Small intestine (tissue), 7 donors: Measurements from ENCODE around the gene RHOV. TPM values are rescaled to one million over a fixed set of nuclear protein-coding genes. Genes with fewer than 3 reads are reported as not detected.

ENCODE experiments used
- DNase-seq, 2 donors: peaks; one replicate each; pipeline versions ENCODE4 v3.0.0 to v3.0.0-alpha.2; 2013
- FAIRE-seq: peaks from 2 replicates; lab custom pipeline; 2012; peaks lifted over from hg19 to GRCh38; lab: Jason Lieb, UNC
- H3K27ac ChIP-seq, 3 donors: one replicate each; pipeline ENCODE4 v1.5.1; 2013; ENCODE audit warnings: low read length in 2 of 3, mild to moderate bottlenecking in 2 of 3, control low read depth in 1 of 3, inconsistent platforms in 1 of 3, low read depth in 1 of 3, moderate library complexity in 1 of 3
- H3K27me3 ChIP-seq, 3 donors: one replicate each; pipeline ENCODE4 v1.6.1; 2013; ENCODE audit warnings: low read length in 3 of 3, inconsistent platforms in 1 of 3; ENCODE audit not compliant: control insufficient read depth in 3 of 3, insufficient read depth in 3 of 3
- H3K36me3 ChIP-seq, 3 donors: one replicate each; pipeline ENCODE4 v1.6.1; 2013; ENCODE audit warnings: low read length in 3 of 3, inconsistent platforms in 1 of 3, low read depth in 1 of 3, mild to moderate bottlenecking in 1 of 3, moderate library complexity in 1 of 3; ENCODE audit not compliant: control insufficient read depth in 3 of 3, insufficient read depth in 2 of 3
- H3K4me1 ChIP-seq, 3 donors: one replicate each; pipeline ENCODE4 v1.6.1; 2013; ENCODE audit warnings: low read length in 2 of 3, inconsistent platforms in 1 of 3, low read depth in 1 of 3, mild to moderate bottlenecking in 1 of 3, moderate library complexity in 1 of 3; ENCODE audit not compliant: control insufficient read depth in 3 of 3, insufficient read depth in 2 of 3
- H3K4me3 ChIP-seq, 3 donors: one replicate each; pipeline ENCODE4 v1.5.1; 2013; ENCODE audit warnings: low read length in 3 of 3, control low read depth in 1 of 3, inconsistent platforms in 1 of 3, low read depth in 1 of 3, mild to moderate bottlenecking in 1 of 3, moderate library complexity in 1 of 3
- H3K9me3 ChIP-seq, 2 donors: one replicate each; pipeline ENCODE4 v1.6.1; 2013; ENCODE audit warnings: low read depth in 1 of 2, low read length in 1 of 2; ENCODE audit not compliant: control insufficient read depth in 2 of 2, insufficient read depth in 1 of 2
- WGBS, 3 donors: extraction: QIAGEN DNeasy Blood & Tissue Kit; methylation state at CpG; one replicate each; pipeline ENCODE4 v1.1.7; 2013; 5-methylcytosine and 5-hydroxymethylcytosine counted together
- polyA plus RNA-seq, 4 donors: library from polyadenylated mRNA; stranded (reverse) in 3 of 4; unstranded in 1 of 4; fragments of 200-250 nt in 3 of 4; fragments of 120-200 nt in 1 of 4; gene quantifications; one replicate each; pipeline versions ENCODE4 v1.2.1 to v1.2.3, GENCODE V29; 2013
- donor health status: healthy with polysubstance abuse.
- donor health status: control.
- donor health status: control.
- donor health status: Bipolar disorder and iron deficiency.
- donor health status: healthy.

Gene RHOV
- polyA plus RNA-seq, 4 donors, result 0.67 to 1.9 (median 1.6) TPM

DNA sequence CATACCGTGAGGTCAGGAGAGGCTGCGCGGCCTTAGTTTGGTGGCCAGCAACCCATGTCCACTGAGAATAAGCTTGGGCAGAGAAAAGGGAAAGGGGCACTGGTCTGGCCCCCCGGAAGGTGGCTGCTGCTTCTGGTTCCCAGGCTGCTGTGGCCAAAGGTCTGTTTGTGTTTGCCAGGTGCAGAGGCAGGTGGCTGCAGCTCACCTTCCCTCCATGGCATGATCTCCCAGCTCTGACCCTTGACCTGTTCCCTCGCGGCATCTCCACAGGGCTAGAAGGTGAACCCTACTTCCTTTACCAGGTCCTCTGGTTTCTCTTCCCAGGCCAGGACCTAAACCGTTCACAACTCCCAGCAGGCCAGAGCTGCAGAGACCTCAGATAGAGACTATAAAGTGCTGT lies 34.1 kb upstream of the RHOV start:
- Histone ChIP-seq H3K9me3 (no peaks in the 10 kb centered on the region), H3K27ac (peak overlapping the region; percentile 96 to 99 (median 96)), H3K36me3 (peaks cover 0 to 25% (median 0%) of the 10 kb centered on the region in 3 donors), H3K4me3 (no peak overlapping the region), H3K4me1 (peaks cover 0 to 54% (median 6%) of the 10 kb centered on the region in 3 donors), H3K27me3 (no peaks in the 10 kb centered on the region)
- WGBS, 3 donors, result 19 to 63% (median 50%) methylated on average over 7 of the region's 7 CpGs
- peak; percentile 55 to 75 for DNase-seq
- FAIRE-seq, result no peak

GRCh38 chr15:40906991-40907802 lies 33.2 kb upstream of the RHOV start:
- peak overlapping the region; percentile 16 to 49 (median 47) for H3K4me3 ChIP-seq
- peaks cover 0 to 31% (median 2%) of the 10 kb centered on the region in 3 donors for H3K36me3 ChIP-seq
- H3K9me3 ChIP-seq, result no peaks in the 10 kb centered on the region
- H3K27me3 ChIP-seq, result no peaks in the 10 kb centered on the region
- DNase-seq (peak; percentile 57 to 75), FAIRE-seq (no peak)
- peaks cover 0 to 54% (median 6%) of the 10 kb centered on the region in 3 donors for H3K4me1 ChIP-seq
- 4 to 13% (median 11%) methylated on average over 21 to 22 of the region's 22 CpGs for WGBS, 3 donors
- peak overlapping the region; percentile 96 to 99 (median 96) for H3K27ac ChIP-seq

- Histone ChIP-seq H3K27me3 (no peaks in the 10 kb centered on the region), H3K4me3 (peak overlapping the region; percentile 16 to 49 (median 47)), H3K4me1 (peaks cover 0 to 54% (median 6%) of the 10 kb centered on the region in 3 donors), H3K9me3 (no peaks in the 10 kb centered on the region), H3K27ac (peak overlapping the region; percentile 96 to 99 (median 96)), H3K36me3 (peaks cover 0 to 37% (median 2%) of the 10 kb centered on the region in 3 donors)
- FAIRE-seq (no peak), DNase-seq (peak; percentile 92 to 96)
- WGBS, 3 donors, result 2 to 3% (median 3%) methylated on average over 22 to 36 of the region's 36 CpGs
These were observed 32.3 kb upstream of the RHOV start for GRCh38 chr15:40906091-40906990.

GRCh38 chr15:40904552-40905201 lies 30.6 kb upstream of the RHOV start:
- H3K36me3 ChIP-seq, result peaks cover 2 to 54% (median 7%) of the 10 kb centered on the region in 3 donors
- peaks cover 0 to 37% (median 2%) of the 10 kb centered on the region in 3 donors for H3K4me1 ChIP-seq
- 44 to 68% (median 58%) methylated on average over 7 of the region's 7 CpGs for WGBS, 3 donors
- H3K27me3 ChIP-seq, result no peaks in the 10 kb centered on the region
- DNase-seq, result peak in 1 of 2 donors; percentile 54
- no peaks in the 10 kb centered on the region for H3K9me3 ChIP-seq
- FAIRE-seq, result no peak
- H3K4me3 ChIP-seq, result no peak overlapping the region
- peak overlapping the region in 2 of 3 donors; percentile 45 to 57 for H3K27ac ChIP-seq

DNA sequence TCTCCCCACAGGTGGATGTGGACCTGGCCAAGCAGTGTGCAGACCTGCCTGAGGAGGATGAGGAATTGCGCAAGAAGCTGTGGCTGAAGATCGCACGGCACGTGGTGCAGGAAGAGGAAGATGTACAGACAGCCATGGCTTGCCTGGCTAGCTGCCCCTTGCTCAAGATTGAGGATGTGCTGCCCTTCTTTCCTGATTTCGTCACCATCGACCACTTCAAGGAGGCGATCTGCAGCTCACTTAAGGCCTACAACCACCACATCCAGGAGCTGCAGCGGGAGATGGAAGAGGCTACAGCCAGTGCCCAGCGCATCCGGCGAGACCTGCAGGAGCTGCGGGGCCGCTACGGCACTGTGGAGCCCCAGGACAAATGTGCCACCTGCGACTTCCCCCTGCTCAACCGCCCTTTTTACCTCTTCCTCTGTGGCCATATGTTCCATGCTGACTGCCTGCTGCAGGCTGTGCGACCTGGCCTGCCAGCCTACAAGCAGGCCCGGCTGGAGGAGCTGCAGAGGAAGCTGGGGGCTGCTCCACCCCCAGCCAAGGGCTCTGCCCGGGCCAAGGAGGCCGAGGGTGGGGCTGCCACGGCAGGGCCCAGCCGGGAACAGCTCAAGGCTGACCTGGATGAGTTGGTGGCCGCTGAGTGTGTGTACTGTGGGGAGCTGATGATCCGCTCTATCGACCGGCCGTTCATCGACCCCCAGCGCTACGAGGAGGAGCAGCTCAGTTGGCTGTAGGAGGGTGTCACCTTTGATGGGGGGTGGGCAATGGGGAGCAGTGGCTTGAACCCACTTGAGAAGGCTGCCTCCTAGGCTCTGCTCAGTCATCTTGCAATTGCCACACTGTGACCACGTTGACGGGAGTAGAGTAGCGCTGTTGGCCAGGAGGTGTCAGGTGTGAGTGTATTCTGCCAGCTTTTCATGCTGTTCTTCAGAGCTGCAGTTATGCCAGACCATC lies 28.8 kb upstream of the RHOV start:
- FAIRE-seq, result no peak
- no peak overlapping the region for H3K27ac ChIP-seq
- DNase-seq, result no peak

GRCh38 chr15:40901053-40901443 lies 27.0 kb upstream of the RHOV start:
- FAIRE-seq (no peak), DNase-seq (no peak)
- Histone ChIP-seq H3K36me3 (peaks cover 4 to 81% (median 13%) of the 10 kb centered on the region in 3 donors), H3K9me3 (no peaks in the 10 kb centered on the region), H3K4me1 (peaks cover 0 to 7% (median 0%) of the 10 kb centered on the region in 3 donors), H3K27me3 (no peaks in the 10 kb centered on the region), H3K4me3 (no peak overlapping the region), H3K27ac (no peak overlapping the region)
- 75 to 79% (median 77%) methylated on average over 5 of the region's 5 CpGs for WGBS, 3 donors

More for the DNA sequence above, 28.8 kb upstream of the RHOV start:
- no peak overlapping the region for H3K4me3 ChIP-seq
- peaks cover 0 to 24% (median 0%) of the 10 kb centered on the region in 3 donors for H3K4me1 ChIP-seq
- WGBS, 3 donors, result 74 to 84% (median 74%) methylated on average over 30 to 33 of the region's 33 CpGs
- peaks cover 4 to 71% (median 12%) of the 10 kb centered on the region in 3 donors for H3K36me3 ChIP-seq
- H3K27me3 ChIP-seq, result no peaks in the 10 kb centered on the region
- H3K9me3 ChIP-seq, result no peaks in the 10 kb centered on the region

GRCh38 chr15:40900256-40901052 lies 26.4 kb upstream of the RHOV start:
- H3K27ac ChIP-seq, result no peak overlapping the region
- H3K36me3 ChIP-seq, result peaks cover 4 to 80% (median 13%) of the 10 kb centered on the region in 3 donors
- peaks cover 0 to 2% (median under 1%) of the 10 kb centered on the region in 3 donors for H3K4me1 ChIP-seq
- no peaks in the 10 kb centered on the region for H3K9me3 ChIP-seq
- no peaks in the 10 kb centered on the region for H3K27me3 ChIP-seq
- no peak for FAIRE-seq
- DNase-seq, result no peak
- H3K4me3 ChIP-seq, result no peak overlapping the region
- WGBS, 3 donors, result 88 to 92% (median 89%) methylated on average over 36 of the region's 36 CpGs
